ENCODE results near the gene COL19A1.

DNA sequence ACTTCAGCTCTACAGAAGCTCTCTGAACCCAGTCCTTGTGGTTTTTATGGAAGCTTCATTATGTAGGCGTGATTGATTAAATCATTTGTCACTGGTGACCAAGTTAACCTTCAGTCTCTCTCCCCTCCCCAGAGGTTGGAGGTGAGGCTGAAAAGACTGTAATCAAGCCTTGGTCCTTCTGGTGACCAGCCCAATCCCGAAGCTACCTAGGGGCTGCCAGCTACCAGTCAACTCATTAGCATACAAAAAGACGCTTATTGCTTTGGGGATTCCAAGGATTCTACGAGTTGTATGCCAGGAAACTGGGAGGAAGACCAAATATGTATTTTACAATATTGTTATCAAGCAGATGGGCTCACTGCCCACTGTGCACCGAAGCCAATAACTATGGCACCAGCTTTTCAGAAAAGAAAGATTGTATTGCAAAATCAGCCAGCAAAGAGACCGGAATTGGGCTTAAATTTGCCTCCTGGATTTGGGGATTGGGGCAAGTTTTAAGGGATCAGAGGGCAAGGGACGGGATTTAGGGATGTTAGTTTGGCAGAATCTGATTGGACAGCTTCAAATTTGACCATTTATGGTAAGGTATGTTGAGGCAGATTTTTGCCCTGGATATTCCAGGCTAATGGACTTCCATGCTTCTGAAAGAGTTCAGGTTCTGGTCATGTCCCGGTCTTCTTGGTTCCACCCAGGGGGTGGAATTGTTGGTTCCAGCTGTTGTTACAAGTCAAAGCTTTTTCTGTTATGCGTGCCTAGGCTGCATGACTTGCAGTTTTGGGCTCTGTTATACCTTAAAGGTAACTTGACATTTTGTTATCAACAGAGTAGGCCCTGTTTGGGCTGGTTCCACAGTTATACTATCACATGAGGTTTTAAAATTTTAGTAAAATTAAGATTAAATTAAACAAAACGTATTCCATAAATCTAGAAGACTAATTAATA is 269.1 kb downstream of the COL19A1 start:
- TF ChIP-seq POLR2AphosphoS5 (IDR thresholded peaks at IDR 0.05; ENCODE audit: borderline replicate concordance, low read depth, low read length) (no peak), EZH2 (IDR thresholded peaks at IDR 0.05) (no peak), FOXP2 (optimal IDR thresholded peaks at IDR 0.05; ENCODE audit: control extremely low read depth, extremely low read length, insufficient read depth) (no peak)
